GM12892 (cell line): ENCODE data around the gene SPDYC.
A peak's percentile ranks its signal among the peaks of the same experiment; 100 is the strongest.

Experiments used
- POLR2A ChIP-seq: IDR thresholded peaks from 2 replicates; pipeline ENCODE4 v1.6.1; 2011; ENCODE audit warnings: low read depth, low read length, control low read depth
- POLR2AphosphoS5 ChIP-seq: IDR thresholded peaks from 2 replicates; pipeline ENCODE4 v1.6.1; 2011; ENCODE audit warnings: low read depth, low read length, control low read depth
- TAF1 ChIP-seq: IDR thresholded peaks from 2 replicates; pipeline ENCODE4 v1.6.1; 2011; ENCODE audit warnings: low read depth, mild to moderate bottlenecking, control low read depth, low read length, borderline replicate concordance

DNA sequence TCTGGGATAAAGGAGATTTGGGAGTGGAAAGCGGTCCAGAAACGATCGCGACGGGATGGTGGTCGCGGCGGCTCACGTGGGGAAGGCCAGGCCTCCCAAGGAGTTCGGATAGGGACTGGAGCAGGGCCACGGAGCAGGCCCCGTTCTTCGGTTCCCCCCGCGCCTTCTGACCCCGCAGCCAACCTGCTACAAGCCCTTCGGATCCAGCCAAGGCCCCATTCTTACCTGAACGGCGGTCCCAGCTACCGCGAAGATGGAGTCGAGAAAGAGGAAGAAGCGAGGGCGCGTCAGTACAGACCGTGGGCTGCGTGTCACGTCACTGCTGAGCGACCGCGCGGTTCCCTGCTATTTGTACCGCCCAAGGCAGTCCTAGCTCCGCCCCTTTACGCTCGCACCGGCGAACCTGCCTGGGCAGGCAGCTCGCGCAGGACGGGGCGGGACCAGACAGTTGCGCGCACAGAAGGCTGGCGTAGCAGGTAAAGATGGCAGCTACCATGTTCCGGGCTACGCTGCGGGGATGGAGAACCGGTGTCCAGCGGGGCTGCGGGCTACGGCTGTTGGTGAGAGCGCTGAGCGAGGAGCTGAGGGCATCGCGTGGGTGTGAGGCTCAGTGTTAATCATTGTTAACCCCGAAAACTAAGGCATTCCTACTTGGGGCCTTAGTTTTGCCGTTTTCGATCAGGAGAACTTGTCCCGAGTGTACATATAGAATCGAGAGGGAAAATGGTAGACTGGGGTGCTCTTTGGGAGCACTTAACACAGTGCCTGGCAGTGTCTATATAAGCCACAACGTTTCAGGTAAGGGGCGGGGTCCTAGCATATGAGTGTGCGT, 48.0 kb upstream of the SPDYC start, which contains the start of the genes FAU and MRPL49:
- TF ChIP-seq POLR2A, result peak; percentile 94
- peak; percentile 88 for TF ChIP-seq POLR2AphosphoS5
- TF ChIP-seq TAF1, result peak; percentile 90
